Aorta (tissue), 5 donors: ENCODE data around the gene PTPRD. TPM values are rescaled to one million over a fixed set of nuclear protein-coding genes. Genes with fewer than 3 reads are reported as not detected.

Experiments used
- ATAC-seq: fragments of 200-7000 bp; cut with Tn5 transposase; one replicate; pipeline ENCODE4 v1.9.1; 2022; ENCODE audit warnings: moderate library complexity; ENCODE audit not compliant: low FRiP score
- DNase-seq, 2 donors: peaks; one replicate each; pipeline ENCODE4 v3.0.0-alpha.2; 2020
- H3K27ac ChIP-seq, 2 donors: one replicate each; pipeline ENCODE4 v1.5.1; 2013; ENCODE audit warnings: low read length in 2 of 2, mild to moderate bottlenecking in 2 of 2, moderate library complexity in 2 of 2, control low read depth in 1 of 2, inconsistent platforms in 1 of 2, low read depth in 1 of 2
- H3K27me3 ChIP-seq, 2 donors: one replicate each; pipeline ENCODE4 v1.6.1; 2013; ENCODE audit warnings: control low read depth in 1 of 2, low read length in 1 of 2, mild to moderate bottlenecking in 1 of 2, moderate library complexity in 1 of 2; ENCODE audit not compliant: insufficient read depth in 2 of 2, control insufficient read depth in 1 of 2
- H3K36me3 ChIP-seq, 2 donors: one replicate each; pipeline ENCODE4 v1.6.1; 2013; ENCODE audit warnings: control low read depth in 1 of 2, low read length in 1 of 2, mild to moderate bottlenecking in 1 of 2; ENCODE audit not compliant: insufficient read depth in 2 of 2, control insufficient read depth in 1 of 2
- H3K4me1 ChIP-seq, 2 donors: one replicate each; pipeline ENCODE4 v1.6.1; 2013; ENCODE audit warnings: low read length in 2 of 2, control low read depth in 1 of 2, mild to moderate bottlenecking in 1 of 2, moderate library complexity in 1 of 2; ENCODE audit not compliant: insufficient read depth in 2 of 2, control insufficient read depth in 1 of 2
- H3K4me3 ChIP-seq, 2 donors: one replicate each; pipeline ENCODE4 v1.5.1; 2013; ENCODE audit warnings: low read length in 2 of 2, control low read depth in 1 of 2, mild to moderate bottlenecking in 1 of 2
- H3K9me3 ChIP-seq: one replicate; pipeline ENCODE4 v1.6.1; 2013; ENCODE audit warnings: mild to moderate bottlenecking, low read length; ENCODE audit not compliant: control insufficient read depth
- WGBS, 2 donors: extraction: QIAGEN DNeasy Blood & Tissue Kit; methylation state at CpG; one replicate each; pipeline ENCODE4 v1.1.7; 2013; 5-methylcytosine and 5-hydroxymethylcytosine counted together
- intact Hi-C, 2 donors: fragments of 100-400 bp; cut with DNase I; formaldehyde crosslinking; loops; one replicate each; pipeline versions ENCODE4 v1.14.2 to v1.15.0; 2022
- polyA plus RNA-seq, 2 donors: library from polyadenylated mRNA; stranded (reverse); fragments of 200-250 nt; gene quantifications; one replicate each; pipeline ENCODE4 v1.2.3, GENCODE V29; 2013
- total RNA-seq, 2 donors: library from RNA; stranded (reverse); fragmentation: NEBNext Ultra II Directional; extraction: Animal tissue kit (Norgen Biotek cat#: 25700); gene quantifications; one replicate each; pipeline ENCODE4 v1.2.1, GENCODE V29; 2021
- donor health status: healthy with polysubstance abuse.
- donor health status: Bipolar disorder and iron deficiency.
- donor health status: DM: no; HTN: no; CAD: no.
- donor health status: DM: no; HTN: no; CAD: no.
- donor health status: DM: yes; HTN: yes; CAD: no.

Gene PTPRD
- total and polyA plus RNA-seq, 4 donors = 1.5 to 92.0 (median 29.4) TPM

DNA sequence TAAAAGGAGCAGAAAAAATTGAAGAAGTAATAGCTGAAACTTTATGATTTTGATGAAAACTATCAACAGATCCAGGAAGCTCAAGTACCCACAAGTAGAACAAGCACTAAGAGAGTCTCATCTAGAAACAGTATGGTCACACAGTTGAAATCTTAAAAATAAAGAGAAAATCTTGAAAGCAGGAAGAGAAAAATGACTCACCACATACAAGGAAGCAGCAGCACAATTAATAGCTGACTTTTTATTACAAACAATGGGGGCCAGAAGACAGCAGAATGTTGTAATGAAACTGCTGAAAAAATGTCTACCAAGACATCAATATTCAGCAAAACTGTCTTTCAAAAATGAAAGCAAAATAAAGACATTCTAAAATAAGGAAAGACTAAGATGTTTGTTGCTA, 1704.9 kb downstream of the PTPRD start:
- Histone ChIP-seq H3K36me3 (no peaks in the 10 kb centered on the region), H3K27ac (no peak overlapping the region), H3K27me3 (no peaks in the 10 kb centered on the region), H3K4me3 (no peak overlapping the region), H3K9me3 (no peaks in the 10 kb centered on the region), H3K4me1 (no peaks in the 10 kb centered on the region)
- intact Hi-C loops = no loop called here
- ATAC-seq (no peak), DNase-seq (no peak)

DNA sequence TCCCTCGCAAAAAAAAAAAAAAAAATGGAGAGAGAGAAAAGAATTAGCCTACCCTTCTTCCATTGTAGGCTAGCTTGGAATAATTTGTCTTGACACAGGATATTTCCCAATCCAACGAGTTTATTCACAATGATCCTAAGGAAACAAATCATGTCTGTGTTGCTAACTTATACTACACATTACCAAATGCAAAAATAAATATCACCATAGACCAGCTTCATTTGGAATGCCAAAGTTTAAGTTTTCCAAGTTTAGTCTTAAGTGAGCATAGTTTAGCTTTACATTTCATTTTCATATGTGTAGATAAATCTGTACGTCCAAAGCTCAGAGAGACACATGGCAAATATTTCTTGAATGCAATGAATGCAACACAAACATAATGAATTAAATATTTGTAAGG, 1707.1 kb downstream of the PTPRD start:
- DNase-seq (no peak), ATAC-seq (no peak)
- no peak overlapping the region for H3K27ac ChIP-seq
- 55 to 70% methylated on average over 3 of the region's 3 CpGs for WGBS, 2 donors
- no peaks in the 10 kb centered on the region for H3K9me3 ChIP-seq
- no peaks in the 10 kb centered on the region for H3K27me3 ChIP-seq
- no peak overlapping the region for H3K4me3 ChIP-seq
- H3K36me3 ChIP-seq = no peaks in the 10 kb centered on the region
- H3K4me1 ChIP-seq = no peaks in the 10 kb centered on the region
- intact Hi-C loops = no loop called here

DNA sequence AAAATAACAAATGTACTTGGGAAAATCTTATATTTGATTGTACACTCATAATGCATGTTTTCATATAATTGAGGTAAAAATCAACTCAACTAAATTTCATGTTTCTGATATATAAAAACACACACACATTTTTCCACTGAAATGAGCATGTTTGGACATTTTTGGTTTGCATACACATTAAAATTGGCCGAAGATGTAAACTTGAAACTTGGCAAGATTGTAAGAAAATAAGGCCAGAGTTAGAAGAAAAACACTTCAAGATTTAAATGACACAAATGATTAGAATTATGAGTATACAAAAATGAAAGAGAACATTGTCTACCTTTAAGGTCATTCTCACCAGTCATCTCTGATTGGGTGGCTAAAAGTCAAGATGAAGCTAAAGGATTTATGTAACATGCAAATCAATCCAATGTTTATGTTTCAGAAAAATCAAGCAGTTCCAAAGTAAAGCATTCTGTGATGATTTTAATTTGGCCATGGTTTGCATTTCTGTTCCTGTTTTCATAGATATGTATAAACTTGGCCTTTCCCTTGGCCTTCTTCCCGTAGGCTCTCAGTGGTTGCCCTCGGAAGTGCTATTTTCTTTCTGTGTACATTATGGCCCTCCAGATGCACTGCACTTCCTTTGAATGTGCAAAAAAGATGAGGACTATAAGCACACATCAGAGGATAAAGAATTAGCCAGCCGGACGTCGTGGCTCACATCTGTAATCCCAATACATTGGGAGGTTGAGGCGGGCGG, 1707.9 kb downstream of the PTPRD start:
- no peak for ATAC-seq
- DNase-seq = no peak
- intact Hi-C loops = no loop called here
- Histone ChIP-seq H3K27me3 (no peaks in the 10 kb centered on the region), H3K36me3 (no peaks in the 10 kb centered on the region), H3K4me3 (no peak overlapping the region), H3K27ac (no peak overlapping the region), H3K4me1 (no peaks in the 10 kb centered on the region), H3K9me3 (no peaks in the 10 kb centered on the region)
- 38 to 40% methylated on average over 8 of the region's 8 CpGs for WGBS, 2 donors

DNA sequence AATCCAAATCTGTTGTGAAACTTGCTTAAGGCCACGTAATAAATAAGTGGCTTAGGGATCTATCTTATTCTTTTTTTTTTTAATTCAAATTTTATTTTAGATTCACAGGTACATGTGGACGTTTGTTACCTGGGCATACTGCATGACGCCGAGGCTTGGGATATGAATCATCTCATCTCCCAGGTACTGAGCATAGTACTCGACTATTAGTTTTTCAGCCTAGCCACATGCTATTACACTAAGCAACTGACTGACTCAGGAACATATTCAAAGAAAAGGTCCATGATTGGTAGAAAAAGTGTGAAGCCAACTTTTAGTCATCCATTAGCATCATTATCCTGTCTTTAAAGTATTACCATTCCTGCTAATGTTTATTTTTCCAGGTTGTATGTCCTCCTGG, 1709.7 kb downstream of the PTPRD start:
- ATAC-seq = no peak
- intact Hi-C loops = no loop called here

DNA sequence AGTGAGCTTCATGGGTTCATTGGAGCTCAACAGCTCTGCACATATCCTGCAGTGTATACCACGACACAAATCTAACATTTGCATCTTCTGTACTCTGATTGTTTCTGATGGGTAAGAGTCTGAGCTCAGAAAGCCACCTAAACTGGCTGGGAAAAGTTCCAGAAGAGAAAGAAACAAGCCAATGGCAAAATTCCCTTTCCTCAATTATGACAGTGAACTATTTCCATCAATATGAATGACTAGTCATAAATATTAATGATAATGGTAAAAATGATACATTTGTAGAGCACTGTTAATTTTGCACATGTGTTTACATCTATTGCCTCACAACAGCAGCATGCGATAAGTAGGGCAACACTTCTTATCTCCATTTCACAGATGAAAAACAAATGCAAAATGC, 1711.7 kb downstream of the PTPRD start:
- Histone ChIP-seq H3K9me3 (no peaks in the 10 kb centered on the region), H3K4me3 (no peak overlapping the region), H3K27me3 (no peaks in the 10 kb centered on the region), H3K4me1 (no peaks in the 10 kb centered on the region), H3K36me3 (no peaks in the 10 kb centered on the region), H3K27ac (no peak overlapping the region)
- intact Hi-C loops = no loop called here
- 60 to 64% methylated on average over 2 of the region's 2 CpGs for WGBS, 2 donors
- DNase-seq = no peak
- no peak for ATAC-seq

More for the DNA sequence above, 1709.7 kb downstream of the PTPRD start:
- no peak for DNase-seq
- H3K36me3 ChIP-seq = no peaks in the 10 kb centered on the region
- 85 to 87% methylated on average over 5 of the region's 5 CpGs for WGBS, 2 donors
- no peak overlapping the region for H3K4me3 ChIP-seq
- no peaks in the 10 kb centered on the region for H3K4me1 ChIP-seq
- no peaks in the 10 kb centered on the region for H3K27me3 ChIP-seq
- no peaks in the 10 kb centered on the region for H3K9me3 ChIP-seq
- no peak overlapping the region for H3K27ac ChIP-seq

DNA sequence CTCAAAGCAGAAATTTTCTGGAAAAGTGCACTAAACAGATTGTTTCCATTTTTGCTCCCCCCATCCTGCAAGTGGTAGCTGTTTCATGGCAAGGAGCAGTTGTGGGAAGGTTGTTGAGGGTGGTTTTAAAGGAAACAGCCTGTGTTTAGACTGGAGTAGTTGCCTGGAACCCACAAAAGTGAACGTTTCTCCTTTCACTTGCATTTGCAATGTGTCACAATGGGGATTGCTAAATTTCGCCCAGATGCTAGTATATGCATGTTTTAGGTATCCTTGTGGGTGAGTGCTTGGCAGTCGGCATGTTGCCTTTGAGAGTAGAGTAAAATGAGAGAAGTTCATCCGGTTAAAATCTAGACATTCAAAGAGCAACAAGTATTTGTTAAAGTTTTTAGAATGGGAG, 1713.3 kb downstream of the PTPRD start:
- Histone ChIP-seq H3K9me3 (no peaks in the 10 kb centered on the region), H3K4me3 (no peak overlapping the region), H3K4me1 (no peaks in the 10 kb centered on the region), H3K36me3 (no peaks in the 10 kb centered on the region), H3K27me3 (no peaks in the 10 kb centered on the region), H3K27ac (no peak overlapping the region)
- intact Hi-C loops = loop anchor here (5.0 to 10.0 kb wide), 2 partner anchors 412 to 1335 kb away; no protein-coding TSS in a partner anchor
- no peak for DNase-seq
- WGBS, 2 donors = 81 to 83% methylated on average over 4 of the region's 4 CpGs
- ATAC-seq = no peak

GRCh38 chr9:8895861-8896224, 1717.0 kb downstream of the PTPRD start:
- intact Hi-C loops = loop anchor here (5.0 to 10.0 kb wide), 2 partner anchors 409 to 1331 kb away; no protein-coding TSS in a partner anchor
- Histone ChIP-seq H3K9me3 (no peaks in the 10 kb centered on the region), H3K4me1 (no peaks in the 10 kb centered on the region), H3K36me3 (no peaks in the 10 kb centered on the region), H3K27me3 (no peaks in the 10 kb centered on the region), H3K4me3 (peak overlapping the region in 1 of 2 donors; percentile 14), H3K27ac (no peak overlapping the region)
- ATAC-seq = no peak
- DNase-seq = no peak
- 20 to 25% methylated on average over 3 of the region's 3 CpGs for WGBS, 2 donors

DNA sequence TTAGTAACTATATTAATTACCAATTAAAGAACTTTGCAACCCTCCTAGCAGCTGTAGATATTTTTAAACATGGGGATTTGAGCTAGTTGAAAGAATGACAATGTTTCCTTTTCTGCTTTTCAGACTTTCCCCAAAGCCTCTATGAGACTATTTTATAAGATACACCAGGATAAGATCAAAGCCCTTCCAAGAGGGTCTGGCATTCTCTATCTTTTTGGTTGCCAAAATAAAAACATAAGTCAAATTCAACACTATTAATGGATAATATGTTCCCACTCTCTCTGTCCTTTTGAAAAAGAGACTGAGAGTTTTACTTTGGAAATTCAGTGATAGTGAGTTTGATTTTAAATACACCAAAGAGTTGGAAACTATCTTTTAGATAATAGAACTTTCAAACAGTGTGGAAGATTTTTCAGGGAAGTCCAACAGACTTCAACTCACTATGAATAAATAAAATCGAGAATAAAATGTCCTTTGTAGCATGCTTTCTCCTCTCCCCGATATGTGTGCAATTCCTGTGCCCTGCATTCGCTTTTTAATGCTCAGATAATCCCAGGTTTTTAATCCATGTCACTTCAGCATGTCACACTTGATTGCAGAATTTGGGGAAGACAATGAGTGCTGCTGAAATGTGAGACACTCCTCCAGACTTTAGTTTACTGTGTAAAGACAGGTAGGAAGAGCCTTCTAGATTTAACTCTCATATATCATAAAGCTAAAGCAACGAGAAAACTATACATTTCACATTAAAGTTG, 1717.5 kb downstream of the PTPRD start:
- 2 to 8% methylated on average over 4 of the region's 4 CpGs for WGBS, 2 donors
- H3K4me3 ChIP-seq = peak overlapping the region in 1 of 2 donors; percentile 14
- no peaks in the 10 kb centered on the region for H3K36me3 ChIP-seq
- H3K9me3 ChIP-seq = no peaks in the 10 kb centered on the region
- intact Hi-C loops = loop anchor here (5.0 to 10.0 kb wide), 2 partner anchors 408 to 1330 kb away; no protein-coding TSS in a partner anchor
- no peaks in the 10 kb centered on the region for H3K4me1 ChIP-seq
- DNase-seq = no peak
- no peak overlapping the region for H3K27ac ChIP-seq
- H3K27me3 ChIP-seq = no peaks in the 10 kb centered on the region
- no peak for ATAC-seq

DNA sequence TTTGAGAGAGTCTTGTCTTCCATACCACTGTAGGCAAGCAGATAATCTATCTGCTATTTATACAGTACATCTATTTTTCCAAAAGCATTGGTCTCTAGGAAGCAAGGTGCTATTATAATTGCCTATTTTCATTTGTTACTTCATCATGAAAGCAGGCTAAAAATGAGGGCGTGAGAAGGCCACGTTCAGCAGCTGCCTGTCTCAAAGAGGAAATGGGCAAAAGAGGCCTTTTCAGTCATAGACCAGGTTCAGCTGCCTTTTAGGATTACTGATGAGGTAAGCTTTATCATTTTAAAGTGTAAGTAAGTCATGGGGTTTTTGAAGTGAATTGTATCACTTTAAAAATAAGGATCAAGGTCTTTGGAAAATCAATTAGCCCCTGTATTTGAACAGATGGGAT, 1722.1 kb downstream of the PTPRD start:
- ATAC-seq = no peak
- intact Hi-C loops = loop anchor here in 1 of 2 donors (10.0 kb wide), 1 partner anchor 1326 kb away; no protein-coding TSS in a partner anchor
- Histone ChIP-seq H3K4me1 (no peaks in the 10 kb centered on the region), H3K36me3 (no peaks in the 10 kb centered on the region), H3K4me3 (no peak overlapping the region), H3K9me3 (no peaks in the 10 kb centered on the region), H3K27ac (no peak overlapping the region), H3K27me3 (no peaks in the 10 kb centered on the region)
- DNase-seq = no peak
- 47 to 56% methylated on average over 2 of the region's 2 CpGs for WGBS, 2 donors
